Upper lobe of left lung (tissue), 6 donors: Measurements from ENCODE around the gene ADGRV1. TPM values are rescaled to one million over a fixed set of nuclear protein-coding genes. Genes with fewer than 3 reads are reported as not detected.
A peak's percentile ranks its signal among the peaks of the same experiment; 100 is the strongest.

Source experiments
- ATAC-seq, 2 donors: fragments of 200-7000 bp; cut with Tn5 transposase; one replicate each; pipeline ENCODE4 v1.9.1; 2022; ENCODE audit warnings: mild to moderate bottlenecking in 2 of 2, moderate library complexity in 2 of 2; ENCODE audit not compliant: low FRiP score in 2 of 2
- DNase-seq, 2 donors: peaks; one replicate each; pipeline ENCODE4 v3.0.0-alpha.2; 2019 to 2020
- H3K27ac ChIP-seq, 4 donors: fragments of 200-600 bp; sonication (generic); one replicate each; pipeline ENCODE4 v1.5.1; 2016 to 2019
- H3K27me3 ChIP-seq, 4 donors: fragments of 200-600 bp; sonication (generic); one replicate each; pipeline ENCODE4 v1.5.1; 2017 to 2019
- H3K36me3 ChIP-seq, 4 donors: fragments of 200-600 bp; sonication (generic); one replicate each; pipeline ENCODE4 v1.5.1; 2016 to 2019
- H3K4me1 ChIP-seq, 4 donors: fragments of 200-600 bp; sonication (generic); one replicate each; pipeline ENCODE4 v1.5.1; 2018 to 2019
- H3K4me3 ChIP-seq, 4 donors: fragments of 200-600 bp; sonication (generic); one replicate each; pipeline ENCODE4 v1.5.1; 2017 to 2019; ENCODE audit warnings: mild to moderate bottlenecking in 2 of 4, moderate library complexity in 1 of 4
- H3K9me3 ChIP-seq, 4 donors: fragments of 200-600 bp; sonication (generic); one replicate each; pipeline ENCODE4 v1.5.1; 2018 to 2019
- EP300 ChIP-seq, 4 donors: sonication (generic); formaldehyde crosslinking; IDR thresholded peaks; one replicate each; pipeline ENCODE4 v1.5.1; 2017; ENCODE audit warnings: antibody characterized with exemption in 4 of 4, control low read depth in 2 of 4
- POLR2A ChIP-seq, 4 donors: fragments of 450-650 bp; IDR thresholded peaks; one replicate each; pipeline ENCODE4 v1.5.1; 2016 to 2017; ENCODE audit warnings: antibody characterized with exemption in 4 of 4, mild to moderate bottlenecking in 2 of 4
- POLR2AphosphoS5 ChIP-seq, 2 donors: sonication (generic); formaldehyde crosslinking; IDR thresholded peaks; one replicate each; pipeline ENCODE4 v1.5.1; 2017; ENCODE audit warnings: antibody characterized with exemption in 2 of 2
- WGBS, 2 donors: methylation state at CpG; one replicate each; pipeline ENCODE4 v1.1.5; 2017 to 2018; 5-methylcytosine and 5-hydroxymethylcytosine counted together
- total RNA-seq, 6 donors: library from RNA; depleted of rRNA in 4 of 6; stranded (reverse); fragments of >200 nt in 4 of 6; gene quantifications; one replicate each; pipeline versions ENCODE4 v1.1.0 to v1.2.1, GENCODE V29; 2016 to 2021
- TF ChIP-seq, protein P1 (sequence below), 6 experiments: fragments of 450-650 bp in 4 of 6; fragments of 200-600 bp in 2 of 6; sonication (generic) in 2 of 6; IDR thresholded peaks; one replicate each; pipeline ENCODE4 v1.5.1; 2016 to 2019; ENCODE audit warnings: antibody characterized with exemption in 6 of 6
- donor health status: DM: no; HTN: no; CAD: no; lungs with moderate emphysema.
- donor health status: DM: no; HTN: yes; CAD: no; lungs with severe emphysema.

ADGRV1 gene
- total RNA-seq, 6 donors from 2014 or later: 22.3 to 129 (median 60.4) TPM

DNA sequence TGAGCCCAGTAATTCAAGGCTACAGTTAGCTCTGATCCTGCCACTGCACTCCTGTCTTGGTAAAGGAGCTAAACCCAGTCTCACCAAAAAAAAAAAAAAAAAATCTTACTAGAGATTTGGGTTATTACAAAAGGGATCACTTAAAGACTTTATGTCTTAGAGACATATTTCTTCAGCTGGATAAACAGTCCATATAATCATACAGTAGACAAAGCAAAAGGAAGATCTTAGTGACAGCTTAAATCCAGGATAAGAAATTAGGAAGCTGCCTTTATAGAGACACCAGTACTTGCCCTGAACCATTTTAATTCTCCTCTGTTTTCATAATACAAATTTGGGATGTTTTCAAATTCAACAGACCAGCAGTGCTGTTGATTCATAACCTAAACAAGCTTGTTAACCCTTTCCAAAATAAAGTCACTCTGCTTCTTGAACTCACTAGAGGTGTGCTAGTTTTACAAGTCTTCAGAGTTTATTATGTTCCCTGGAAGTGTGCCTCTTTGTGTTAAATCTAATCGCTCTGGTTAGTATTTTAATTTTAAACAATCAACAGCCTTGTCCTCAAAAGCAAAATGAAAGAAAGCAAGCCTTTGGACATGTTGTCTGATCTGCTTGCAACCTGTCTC lies 569.0 kb downstream of the ADGRV1 start:
- no peaks in the 10 kb centered on the region for H3K9me3 ChIP-seq
- H3K27me3 ChIP-seq: no peaks in the 10 kb centered on the region
- H3K36me3 ChIP-seq: no peaks in the 10 kb centered on the region
- no peak overlapping the region for H3K4me3 ChIP-seq
- ATAC-seq (no peak), DNase-seq (no peak)
- WGBS, 2 donors: 28 to 38% methylated on average over 1 of the region's 1 CpG
- H3K27ac ChIP-seq: peak overlapping the region in 3 of 4 donors; percentile 31 to 73 (median 65)
- TF ChIP-seq POLR2AphosphoS5 (IDR thresholded peaks at IDR 0.05): no peak
- H3K4me1 ChIP-seq: peaks cover 20 to 46% (median 28%) of the 10 kb centered on the region in 4 donors

GRCh38 chr5:91128604-91129003 lies 570.0 kb downstream of the ADGRV1 start:
- DNase-seq (no peak), ATAC-seq (no peak)
- 86 to 93% methylated on average over 1 of the region's 1 CpG for WGBS, 2 donors
- H3K27ac ChIP-seq: no peak overlapping the region
- no peaks in the 10 kb centered on the region for H3K9me3 ChIP-seq
- no peaks in the 10 kb centered on the region for H3K27me3 ChIP-seq
- TF ChIP-seq POLR2A (IDR thresholded peaks at IDR 0.05): no peak
- no peaks in the 10 kb centered on the region for H3K36me3 ChIP-seq
- peaks cover 20 to 37% (median 27%) of the 10 kb centered on the region in 4 donors for H3K4me1 ChIP-seq
- no peak overlapping the region for H3K4me3 ChIP-seq

DNA sequence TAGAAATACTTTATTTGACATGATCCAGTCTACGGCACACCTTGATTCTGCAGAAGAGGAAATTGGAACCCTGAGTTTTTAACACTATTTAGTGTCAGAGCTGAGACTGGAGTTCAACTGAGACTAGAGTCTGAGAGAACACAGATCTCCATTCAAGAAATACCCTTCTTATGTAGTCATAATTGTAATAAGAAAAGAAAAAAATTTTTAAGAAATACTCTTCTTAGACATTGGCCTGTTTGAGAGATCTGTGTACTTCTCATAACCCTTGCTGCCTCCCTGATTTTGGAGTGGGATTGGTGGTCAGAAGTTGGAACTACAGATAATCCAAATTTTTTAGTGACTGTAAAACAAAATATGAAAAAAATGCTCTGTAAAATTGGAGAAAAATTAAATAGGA lies 571.2 kb downstream of the ADGRV1 start:
- DNase-seq: no peak

DNA sequence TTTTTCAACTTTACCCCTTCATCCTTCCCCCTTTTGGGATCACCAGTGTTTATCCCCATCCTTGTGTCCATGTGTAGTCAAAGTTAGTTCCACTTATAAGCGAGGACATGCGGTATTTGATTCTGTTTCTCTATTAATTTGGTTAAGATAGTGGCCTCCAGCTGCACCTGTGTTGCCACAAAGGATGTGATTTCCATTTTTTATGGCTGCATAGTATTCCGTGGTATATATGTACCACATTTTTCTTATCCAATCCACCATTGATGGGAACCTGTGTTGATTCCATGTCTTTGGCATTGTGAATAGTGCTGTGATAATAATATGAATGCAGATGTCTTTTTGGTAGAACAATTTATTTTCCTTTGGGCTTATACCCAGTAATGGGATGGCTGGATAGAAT lies 572.2 kb downstream of the ADGRV1 start:
- Histone ChIP-seq H3K4me3 (no peak overlapping the region), H3K36me3 (no peaks in the 10 kb centered on the region), H3K27me3 (no peaks in the 10 kb centered on the region), H3K9me3 (no peaks in the 10 kb centered on the region), H3K27ac (no peak overlapping the region), H3K4me1 (peaks cover 18 to 28% (median 21%) of the 10 kb centered on the region in 4 donors)
- WGBS, 2 donors: 96 to 99% methylated on average over 3 of the region's 3 CpGs
- no peak for ATAC-seq
- TF ChIP-seq POLR2A (IDR thresholded peaks at IDR 0.05): no peak
- no peak for TF ChIP-seq POLR2AphosphoS5 (IDR thresholded peaks at IDR 0.05)
- no peak for TF ChIP-seq EP300 (IDR thresholded peaks at IDR 0.05)
- TF ChIP-seq, protein P1, sequence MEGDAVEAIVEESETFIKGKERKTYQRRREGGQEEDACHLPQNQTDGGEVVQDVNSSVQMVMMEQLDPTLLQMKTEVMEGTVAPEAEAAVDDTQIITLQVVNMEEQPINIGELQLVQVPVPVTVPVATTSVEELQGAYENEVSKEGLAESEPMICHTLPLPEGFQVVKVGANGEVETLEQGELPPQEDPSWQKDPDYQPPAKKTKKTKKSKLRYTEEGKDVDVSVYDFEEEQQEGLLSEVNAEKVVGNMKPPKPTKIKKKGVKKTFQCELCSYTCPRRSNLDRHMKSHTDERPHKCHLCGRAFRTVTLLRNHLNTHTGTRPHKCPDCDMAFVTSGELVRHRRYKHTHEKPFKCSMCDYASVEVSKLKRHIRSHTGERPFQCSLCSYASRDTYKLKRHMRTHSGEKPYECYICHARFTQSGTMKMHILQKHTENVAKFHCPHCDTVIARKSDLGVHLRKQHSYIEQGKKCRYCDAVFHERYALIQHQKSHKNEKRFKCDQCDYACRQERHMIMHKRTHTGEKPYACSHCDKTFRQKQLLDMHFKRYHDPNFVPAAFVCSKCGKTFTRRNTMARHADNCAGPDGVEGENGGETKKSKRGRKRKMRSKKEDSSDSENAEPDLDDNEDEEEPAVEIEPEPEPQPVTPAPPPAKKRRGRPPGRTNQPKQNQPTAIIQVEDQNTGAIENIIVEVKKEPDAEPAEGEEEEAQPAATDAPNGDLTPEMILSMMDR (IDR thresholded peaks at IDR 0.05): no peak
- DNase-seq: no peak

More for the DNA sequence above, 571.2 kb downstream of the ADGRV1 start:
- no peak overlapping the region for H3K4me3 ChIP-seq
- no peaks in the 10 kb centered on the region for H3K9me3 ChIP-seq
- no peaks in the 10 kb centered on the region for H3K36me3 ChIP-seq
- no peak overlapping the region for H3K27ac ChIP-seq
- H3K27me3 ChIP-seq: no peaks in the 10 kb centered on the region
- ATAC-seq: no peak
- peaks cover 20 to 32% (median 24%) of the 10 kb centered on the region in 4 donors for H3K4me1 ChIP-seq
- 86 to 97% methylated on average over 1 of the region's 1 CpG for WGBS, 2 donors
- TF ChIP-seq, protein P1 (IDR thresholded peaks at IDR 0.05): no peak
- TF ChIP-seq POLR2A (IDR thresholded peaks at IDR 0.05) (no peak), EP300 (IDR thresholded peaks at IDR 0.05) (no peak), POLR2AphosphoS5 (IDR thresholded peaks at IDR 0.05) (no peak)

- no peak overlapping the region for H3K27ac ChIP-seq
- no peak for DNase-seq
- peaks cover 8 to 10% (median 10%) of the 10 kb centered on the region in 4 donors for H3K4me1 ChIP-seq
- TF ChIP-seq, protein P1 (IDR thresholded peaks at IDR 0.05): no peak
- TF ChIP-seq EP300 (IDR thresholded peaks at IDR 0.05) (no peak), POLR2AphosphoS5 (IDR thresholded peaks at IDR 0.05) (no peak), POLR2A (IDR thresholded peaks at IDR 0.05) (no peak)
- H3K4me3 ChIP-seq: no peak overlapping the region
- ATAC-seq: no peak
- H3K36me3 ChIP-seq: no peaks in the 10 kb centered on the region
- no peaks in the 10 kb centered on the region for H3K27me3 ChIP-seq
- WGBS, 2 donors: 37 to 50% methylated on average over 2 of the region's 2 CpGs
- H3K9me3 ChIP-seq: no peaks in the 10 kb centered on the region
Observed at GRCh38 chr5:91132550-91132949, 574.0 kb downstream of the ADGRV1 start.

DNA sequence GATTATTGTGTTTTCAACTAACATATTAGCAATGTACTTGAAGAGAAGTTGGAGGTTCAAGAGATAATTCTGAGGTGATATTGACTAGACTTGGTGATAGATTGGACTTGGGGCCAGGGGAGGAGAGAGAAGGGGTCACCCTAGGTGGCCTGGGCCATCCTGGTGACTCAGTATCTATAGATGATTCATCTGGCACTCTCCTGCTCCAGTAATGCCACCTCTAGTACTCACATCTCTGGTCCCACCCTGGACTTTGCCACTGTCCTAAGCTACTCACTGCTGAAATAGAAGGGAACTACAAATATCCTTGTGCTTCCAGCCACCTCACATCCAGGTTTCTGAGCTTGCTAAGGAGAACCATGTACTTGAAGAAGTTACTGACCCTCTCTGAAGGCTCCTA lies 574.6 kb downstream of the ADGRV1 start:
- Histone ChIP-seq H3K27ac (no peak overlapping the region), H3K36me3 (no peaks in the 10 kb centered on the region), H3K9me3 (no peaks in the 10 kb centered on the region), H3K27me3 (no peaks in the 10 kb centered on the region), H3K4me3 (no peak overlapping the region), H3K4me1 (peaks cover 3 to 5% (median 4%) of the 10 kb centered on the region in 4 donors)
- ATAC-seq: no peak
- TF ChIP-seq POLR2AphosphoS5 (IDR thresholded peaks at IDR 0.05): no peak
- TF ChIP-seq POLR2A (IDR thresholded peaks at IDR 0.05): no peak
- TF ChIP-seq, protein P1 (IDR thresholded peaks at IDR 0.05): no peak
- TF ChIP-seq EP300 (IDR thresholded peaks at IDR 0.05): no peak
- no peak for DNase-seq
